Measurements from ENCODE around the gene DPF1.

DPF1 gene

DNA sequence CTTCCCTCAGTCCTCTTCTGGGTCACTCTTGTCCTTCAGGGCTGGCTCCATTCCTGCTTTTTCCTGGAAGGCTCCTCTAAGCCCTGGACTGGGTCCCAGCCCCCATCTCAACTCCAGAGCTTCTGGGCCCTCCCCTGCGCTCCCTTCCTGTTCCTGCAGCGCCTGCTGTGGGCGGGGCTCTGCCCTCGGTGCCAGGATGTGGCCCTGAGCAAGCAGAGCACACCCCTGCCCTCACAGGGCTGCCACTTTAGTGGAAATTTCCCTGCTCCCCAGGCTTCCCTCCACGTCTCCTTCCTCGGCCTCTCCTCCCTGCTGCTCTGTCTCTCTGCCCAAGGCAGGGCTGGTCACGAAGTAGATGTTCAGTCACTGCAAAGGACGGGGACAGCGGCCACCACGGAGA lies 28.8 kb downstream of the DPF1 start:
- no peak for FAIRE-seq

DNA sequence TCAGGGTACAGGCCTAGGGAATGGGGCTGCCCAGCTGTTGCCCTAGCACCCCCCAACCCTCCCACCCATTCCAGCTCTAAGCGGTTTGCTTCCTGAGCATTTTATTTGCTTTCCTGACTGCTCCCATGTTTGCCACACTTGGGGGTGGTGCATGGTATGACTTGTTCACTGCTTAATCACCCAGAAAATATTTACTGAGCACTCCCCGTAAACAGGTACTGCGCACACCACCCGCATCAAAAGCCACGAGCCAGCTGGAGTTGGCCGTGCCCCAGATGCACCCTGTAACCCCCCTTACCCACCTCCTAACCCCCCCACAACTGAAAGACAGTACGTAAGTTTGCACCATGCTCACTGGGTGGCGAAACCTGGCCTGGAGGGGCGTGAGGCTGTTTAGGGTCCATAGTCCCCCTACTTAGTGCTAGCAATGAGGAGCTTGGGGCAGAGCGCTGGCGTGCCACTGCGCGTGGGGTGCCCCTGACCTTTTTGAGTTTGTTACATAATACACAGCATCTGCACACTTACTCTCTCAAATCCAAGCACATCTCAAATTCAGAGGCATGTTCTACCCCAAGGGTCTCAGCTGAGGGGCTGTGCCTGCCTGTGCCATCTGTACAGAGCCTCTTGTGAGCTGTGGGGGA lies 29.8 kb downstream of the DPF1 start:
- no peak for FAIRE-seq

DNA sequence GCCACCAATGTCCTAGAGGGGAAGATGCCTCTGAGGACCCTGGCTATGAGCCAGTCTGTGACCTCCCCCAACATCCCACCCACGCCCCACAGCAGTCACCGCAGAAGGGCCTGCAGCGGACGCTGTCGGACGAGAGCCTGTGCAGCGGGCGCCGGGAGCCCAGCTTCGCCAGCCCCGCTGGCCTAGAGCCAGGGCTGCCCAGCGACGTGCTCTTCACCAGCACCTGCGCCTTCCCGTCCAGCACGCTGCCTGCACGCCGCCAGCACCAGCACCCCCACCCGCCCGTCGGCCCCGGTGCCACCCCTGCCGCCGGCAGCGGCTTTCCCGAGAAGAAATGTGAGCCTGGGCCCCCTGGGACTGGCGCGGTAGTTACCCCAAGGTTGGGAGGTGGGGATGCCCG lies 30.6 kb downstream of the DPF1 start:
- no peak for FAIRE-seq

DNA sequence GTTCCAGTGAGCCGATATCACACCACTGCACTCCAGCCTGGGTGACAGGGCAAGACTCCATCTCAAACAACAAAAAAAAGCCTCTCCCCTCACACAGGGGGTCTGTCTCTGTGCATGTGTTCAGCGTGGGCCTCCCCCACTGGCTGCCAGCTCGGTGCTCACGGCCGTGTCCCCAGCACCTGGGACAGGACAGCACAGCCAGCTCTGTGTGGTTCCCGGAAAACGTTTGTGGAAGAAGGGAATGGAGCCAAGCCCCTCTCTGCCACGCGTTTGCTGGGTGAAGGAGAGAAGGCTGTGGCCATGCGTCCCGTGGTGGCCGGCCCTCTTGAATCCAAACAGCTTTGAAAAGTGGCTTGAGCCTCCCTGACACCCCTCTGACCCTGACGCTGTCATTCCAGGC lies 32.3 kb downstream of the DPF1 start:
- FAIRE-seq, result no peak

DNA sequence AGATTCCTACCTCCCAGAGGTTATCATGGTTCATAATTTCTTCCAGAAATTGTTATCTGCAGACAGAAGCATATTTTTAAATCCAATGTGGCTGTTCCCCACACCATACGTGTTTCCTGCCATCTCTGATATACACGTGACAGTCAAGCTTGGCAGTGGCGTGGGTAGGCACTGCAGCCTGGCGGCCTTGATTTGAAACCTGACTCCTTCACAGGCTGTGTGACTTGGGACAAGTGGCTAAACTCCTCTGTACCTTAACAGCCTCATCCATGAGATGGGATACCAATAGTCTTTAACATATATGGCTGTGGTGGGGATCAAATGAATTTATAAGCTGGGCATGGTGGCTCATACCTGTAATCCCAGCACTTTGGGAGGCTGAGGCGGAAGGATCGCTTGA lies 33.2 kb downstream of the DPF1 start:
- FAIRE-seq, result no peak

DNA sequence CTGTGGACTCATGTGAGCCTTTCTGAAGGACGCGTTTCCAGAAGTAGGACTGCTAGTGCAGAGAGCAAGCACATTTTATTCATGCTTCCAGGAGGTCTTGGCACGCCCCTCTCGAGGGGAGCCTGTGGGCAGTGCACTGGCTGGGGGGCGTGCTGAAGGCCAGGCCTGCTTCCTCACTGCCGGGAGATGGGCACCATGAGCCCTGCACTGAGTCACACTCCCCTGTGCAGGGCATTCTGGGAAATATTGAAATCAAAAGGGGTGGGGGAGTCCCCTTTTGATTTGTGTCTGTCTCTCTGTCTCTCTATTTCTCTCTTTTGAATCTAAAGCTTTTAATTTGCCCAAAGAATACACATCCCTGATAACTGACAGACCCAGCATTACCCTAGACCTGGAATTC lies 34.0 kb downstream of the DPF1 start:
- FAIRE-seq, result no peak

DNA sequence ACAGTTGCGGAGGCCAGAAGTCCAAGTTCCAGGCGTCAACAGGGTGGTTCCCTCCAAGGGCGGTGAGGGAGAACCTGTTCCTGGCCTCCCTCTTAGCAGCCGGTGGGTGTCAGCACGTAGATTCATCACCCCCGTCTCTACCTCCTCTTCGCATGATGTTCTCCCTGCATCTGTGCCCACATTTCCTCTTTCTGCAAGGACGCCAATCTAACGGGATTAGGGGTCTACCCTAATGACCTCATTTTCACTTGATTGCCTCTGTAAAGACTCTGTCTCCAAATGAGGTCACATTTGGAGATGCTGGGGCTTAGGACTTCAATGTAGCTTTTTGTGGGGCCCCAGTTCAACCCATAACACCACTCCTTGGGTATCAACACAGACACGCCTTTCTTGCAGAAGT lies 38.5 kb downstream of the DPF1 start:
- no peak for FAIRE-seq

DNA sequence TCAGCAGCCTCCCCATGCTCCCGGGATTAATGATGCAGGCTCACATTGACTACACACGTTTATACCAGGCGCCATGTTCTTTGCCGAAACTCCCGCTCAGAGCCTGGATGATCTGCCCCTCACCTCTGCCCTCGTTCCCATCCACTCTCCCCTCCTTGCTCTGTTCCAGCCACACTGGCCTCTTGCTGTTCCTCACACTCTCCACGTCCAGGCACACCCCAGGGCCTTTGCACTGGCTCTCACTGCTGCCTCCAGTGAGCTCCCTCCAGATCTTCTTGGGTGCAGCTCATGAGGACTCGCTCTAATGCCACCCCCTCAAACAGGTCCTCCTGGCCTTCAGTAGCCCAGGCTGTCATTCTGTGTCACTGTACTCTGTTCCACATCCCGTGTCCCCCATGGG lies 39.2 kb downstream of the DPF1 start:
- FAIRE-seq, result no peak

DNA sequence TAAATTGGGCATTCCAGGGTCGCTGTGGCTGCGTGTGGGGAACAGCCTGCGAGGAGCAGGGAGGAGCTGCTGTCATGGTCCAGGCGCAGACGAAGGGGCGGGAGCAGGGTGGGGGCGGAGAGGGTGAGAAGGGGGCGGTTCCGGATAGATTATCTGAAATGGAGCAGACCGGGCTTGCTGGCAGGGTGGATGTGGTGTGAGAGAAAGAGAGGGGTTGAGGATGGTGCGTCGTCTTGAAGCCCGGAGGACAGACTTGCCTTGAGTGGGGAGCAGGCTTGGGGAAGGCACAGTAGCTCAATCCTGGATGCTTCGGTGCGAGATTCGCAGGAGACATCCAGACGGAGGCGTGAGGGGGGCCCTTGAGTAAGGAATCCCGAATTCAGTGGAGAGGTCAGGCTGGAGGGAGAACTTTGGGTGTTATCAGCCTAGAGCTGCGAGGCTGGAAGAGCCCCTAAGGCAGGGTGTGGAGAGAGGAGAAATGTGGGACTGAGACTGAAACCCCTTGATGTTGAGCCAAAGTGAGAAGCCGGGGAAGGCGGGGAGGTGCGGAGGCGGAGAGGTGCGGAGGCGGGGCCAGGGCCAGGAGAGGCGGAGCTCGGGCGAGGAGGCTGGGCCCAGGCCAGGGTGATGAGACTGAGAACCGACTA lies 40.6 kb downstream of the DPF1 start:
- FAIRE-seq, result no peak

DNA sequence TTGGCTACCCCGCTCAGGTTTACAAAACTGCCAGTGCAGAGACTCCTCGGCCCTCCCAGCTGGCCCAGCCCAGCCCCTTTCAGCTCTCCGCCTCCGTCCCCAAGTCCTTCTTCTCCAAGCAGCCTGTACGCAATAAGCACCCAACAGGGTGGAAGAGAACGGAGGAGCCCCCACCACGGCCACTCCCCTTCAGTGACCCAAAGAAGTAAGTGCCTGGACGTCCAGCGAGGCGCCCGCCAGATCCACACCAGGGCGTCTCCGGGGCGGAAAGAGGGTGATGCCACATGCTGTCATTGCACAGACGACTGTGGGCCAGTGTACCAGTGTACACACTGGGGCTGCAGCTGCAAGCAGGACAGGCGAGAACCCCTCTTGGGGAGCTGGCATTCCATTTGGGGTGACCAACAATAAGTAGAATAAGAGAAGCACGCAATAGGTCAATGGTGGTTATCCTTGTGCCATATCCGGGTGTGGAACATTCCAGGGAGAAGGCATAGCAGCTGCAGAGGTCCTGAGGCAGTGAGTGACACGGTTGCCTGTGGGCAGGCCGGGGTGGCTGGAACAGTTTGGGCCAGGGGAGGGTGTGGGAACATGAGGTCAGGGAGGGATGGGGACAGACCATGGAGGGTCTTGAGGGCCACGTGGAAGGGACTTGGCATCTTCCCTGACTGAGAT lies 41.3 kb downstream of the DPF1 start:
- no peak for FAIRE-seq

DNA sequence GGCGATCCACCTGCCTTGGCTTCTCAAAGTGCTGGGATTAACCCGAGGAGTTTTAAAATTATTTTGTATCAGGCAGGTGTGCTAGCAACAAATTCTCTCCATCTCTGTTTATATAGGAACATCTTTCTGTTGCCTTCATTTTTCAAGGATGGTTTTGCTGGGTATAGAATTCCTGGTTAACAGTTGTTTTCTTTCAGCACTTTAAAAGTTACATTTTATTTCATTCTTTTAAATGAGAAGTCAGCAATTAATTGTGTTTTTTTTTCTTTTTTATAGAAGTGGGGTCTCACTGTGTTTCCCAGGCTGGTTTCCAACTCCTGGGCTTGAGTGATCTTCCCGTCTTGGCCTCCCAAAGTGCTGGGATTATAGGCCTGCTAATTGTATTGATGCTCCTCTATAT lies 44.0 kb downstream of the DPF1 start:
- no peak for FAIRE-seq

DNA sequence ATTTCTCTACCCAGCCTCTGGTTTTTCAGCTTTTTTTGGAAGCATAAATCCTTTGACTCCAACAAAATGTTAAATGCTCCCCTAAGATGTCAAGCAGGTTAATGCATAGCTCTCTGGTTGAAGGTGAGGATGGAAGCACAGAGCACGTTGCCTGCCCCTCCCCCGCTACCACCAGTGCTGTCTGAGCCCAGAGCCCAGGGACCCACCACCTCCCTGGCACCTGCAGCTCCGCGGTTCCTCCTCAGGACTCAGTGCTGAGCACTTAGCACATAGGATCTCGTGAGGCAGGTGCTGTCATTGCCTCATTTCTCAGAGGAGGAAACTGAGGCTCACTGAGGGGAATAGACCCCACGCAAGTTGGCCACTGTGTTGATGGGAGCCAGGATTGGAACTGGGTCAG lies 48.6 kb downstream of the DPF1 start:
- FAIRE-seq, result no peak

DNA sequence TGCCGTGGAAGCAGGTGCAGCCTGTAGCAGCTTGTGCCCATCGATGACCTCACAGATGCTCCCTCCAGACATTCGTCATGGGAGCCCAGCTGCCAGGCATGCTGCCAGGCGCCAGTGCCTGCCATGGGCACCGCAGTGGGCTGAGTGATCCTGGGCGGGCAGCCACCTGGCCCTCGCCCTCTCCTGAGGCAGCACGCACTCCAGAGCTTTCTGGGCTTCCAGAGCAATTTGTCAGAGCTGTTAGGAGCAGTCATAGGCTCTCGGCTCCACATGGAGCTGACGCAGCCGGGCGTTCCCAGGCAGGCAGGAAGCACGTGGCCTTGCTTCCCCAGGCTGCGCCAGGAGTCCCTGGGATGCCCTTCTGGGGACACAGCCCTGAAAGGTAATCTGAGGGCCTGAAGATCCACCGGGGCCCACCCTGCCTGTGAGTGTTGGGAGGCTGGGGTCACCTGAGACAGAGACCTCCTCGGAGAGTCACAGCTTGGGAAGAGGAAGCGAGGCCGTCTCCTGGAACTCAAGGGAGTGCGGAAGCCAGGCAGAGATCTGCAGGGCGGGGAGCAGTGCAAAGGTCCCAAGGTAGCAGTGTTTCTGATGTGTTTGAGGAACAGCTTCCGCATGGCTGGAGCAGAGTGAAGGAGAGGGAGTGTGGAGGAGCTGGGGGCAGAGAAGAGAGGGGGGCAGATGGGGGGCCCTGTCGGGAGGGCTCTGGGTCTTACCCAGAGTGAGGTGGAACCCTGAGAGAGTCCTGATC lies 50.6 kb downstream of the DPF1 start:
- FAIRE-seq, result no peak

DNA sequence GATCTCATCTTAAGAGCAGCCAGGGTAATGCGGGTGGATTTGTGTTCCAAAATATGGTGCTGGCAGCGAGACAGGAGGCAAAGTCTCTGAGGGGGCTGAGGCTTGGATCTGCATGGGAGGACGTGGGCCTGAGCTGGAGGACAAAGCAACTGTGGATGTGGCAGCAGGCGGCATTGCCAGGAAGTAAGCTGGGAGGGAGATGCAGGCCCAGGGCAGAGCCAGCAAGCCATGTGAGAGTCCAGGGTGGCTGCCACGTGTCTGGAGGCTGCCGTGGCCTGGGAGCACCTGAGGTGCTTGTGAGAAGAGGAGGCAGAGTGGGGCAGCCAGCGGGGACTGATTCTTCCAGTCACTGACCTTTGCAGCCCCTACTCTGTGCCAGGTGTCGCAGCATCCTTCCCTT lies 52.0 kb downstream of the DPF1 start:
- no peak for FAIRE-seq

DNA sequence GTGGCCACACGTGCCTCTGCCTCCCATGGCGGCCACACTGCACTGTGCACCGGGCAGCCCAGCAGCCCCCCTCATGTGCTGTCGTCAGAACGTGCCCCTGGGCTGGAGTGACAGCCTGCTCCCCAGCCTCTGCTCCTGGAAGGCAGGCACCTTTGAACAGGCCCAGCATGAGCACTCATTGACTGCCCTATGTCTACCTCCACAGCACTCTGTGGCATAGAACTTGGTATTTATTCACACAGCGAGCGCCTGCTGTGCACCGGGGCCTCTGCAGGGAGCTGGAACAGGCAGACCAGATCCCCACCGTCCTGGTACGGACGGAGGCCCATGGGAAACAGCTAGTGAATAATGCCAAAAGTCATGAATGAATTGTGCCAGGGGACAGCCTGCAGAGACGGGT lies 53.7 kb downstream of the DPF1 start:
- no peak for FAIRE-seq

DNA sequence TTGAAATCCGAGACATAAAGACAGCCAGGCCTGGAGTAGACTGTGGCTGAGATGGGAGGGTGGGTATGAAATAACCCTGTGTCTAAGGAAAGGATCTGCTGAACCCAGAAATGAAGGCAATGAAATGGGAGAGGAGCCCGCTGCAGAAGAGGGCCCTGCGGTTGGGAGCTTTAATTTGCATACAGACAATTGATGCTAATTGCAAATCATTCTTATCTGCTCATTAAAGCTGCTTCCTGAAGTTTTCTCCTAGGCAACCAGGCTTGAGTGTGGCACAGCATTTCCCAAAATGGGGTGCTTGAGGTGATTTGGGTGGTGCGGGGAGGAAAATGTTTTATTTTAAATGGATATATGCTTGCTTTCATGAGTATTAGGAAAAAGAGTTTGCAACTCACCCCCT lies 55.4 kb downstream of the DPF1 start:
- FAIRE-seq, result no peak

DNA sequence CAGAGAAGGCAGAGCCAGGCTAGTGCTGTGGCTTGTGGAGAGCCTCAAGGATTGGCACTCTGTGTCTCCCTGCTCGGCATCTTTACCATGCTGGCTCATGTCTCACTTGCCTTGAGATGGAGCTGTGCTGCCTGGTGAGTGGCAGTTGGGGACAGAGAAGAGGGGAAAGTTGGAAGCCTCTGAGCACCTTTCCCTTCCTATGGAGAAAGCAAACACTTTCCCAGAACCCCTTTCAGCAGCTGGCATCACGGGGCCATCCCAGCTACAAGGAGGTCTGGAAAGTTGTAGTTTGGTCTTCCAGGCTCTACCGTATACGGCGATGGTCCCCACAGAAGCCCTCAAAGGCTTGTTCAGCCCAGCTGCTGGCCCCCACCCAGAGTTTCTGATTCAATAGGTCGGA lies 58.7 kb downstream of the DPF1 start:
- FAIRE-seq, result no peak

DNA sequence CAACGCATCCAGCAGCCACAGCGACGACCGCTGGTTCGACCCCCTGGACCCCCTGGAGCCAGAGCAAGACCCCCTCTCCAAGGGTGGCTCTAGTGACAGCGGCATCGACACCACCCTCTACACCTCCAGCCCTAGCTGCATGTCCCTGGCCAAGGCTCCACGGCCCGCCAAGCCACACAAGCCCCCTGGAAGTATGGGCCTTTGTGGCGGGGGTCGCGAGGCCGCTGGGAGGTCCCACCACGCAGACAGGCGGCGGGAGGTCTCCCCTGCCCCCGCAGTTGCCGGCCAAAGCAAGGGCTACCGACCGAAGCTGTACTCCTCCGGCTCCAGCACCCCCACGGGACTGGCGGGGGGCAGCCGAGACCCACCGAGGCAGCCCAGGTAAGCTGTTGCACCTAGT lies 59.5 kb downstream of the DPF1 start:
- no peak for FAIRE-seq

DNA sequence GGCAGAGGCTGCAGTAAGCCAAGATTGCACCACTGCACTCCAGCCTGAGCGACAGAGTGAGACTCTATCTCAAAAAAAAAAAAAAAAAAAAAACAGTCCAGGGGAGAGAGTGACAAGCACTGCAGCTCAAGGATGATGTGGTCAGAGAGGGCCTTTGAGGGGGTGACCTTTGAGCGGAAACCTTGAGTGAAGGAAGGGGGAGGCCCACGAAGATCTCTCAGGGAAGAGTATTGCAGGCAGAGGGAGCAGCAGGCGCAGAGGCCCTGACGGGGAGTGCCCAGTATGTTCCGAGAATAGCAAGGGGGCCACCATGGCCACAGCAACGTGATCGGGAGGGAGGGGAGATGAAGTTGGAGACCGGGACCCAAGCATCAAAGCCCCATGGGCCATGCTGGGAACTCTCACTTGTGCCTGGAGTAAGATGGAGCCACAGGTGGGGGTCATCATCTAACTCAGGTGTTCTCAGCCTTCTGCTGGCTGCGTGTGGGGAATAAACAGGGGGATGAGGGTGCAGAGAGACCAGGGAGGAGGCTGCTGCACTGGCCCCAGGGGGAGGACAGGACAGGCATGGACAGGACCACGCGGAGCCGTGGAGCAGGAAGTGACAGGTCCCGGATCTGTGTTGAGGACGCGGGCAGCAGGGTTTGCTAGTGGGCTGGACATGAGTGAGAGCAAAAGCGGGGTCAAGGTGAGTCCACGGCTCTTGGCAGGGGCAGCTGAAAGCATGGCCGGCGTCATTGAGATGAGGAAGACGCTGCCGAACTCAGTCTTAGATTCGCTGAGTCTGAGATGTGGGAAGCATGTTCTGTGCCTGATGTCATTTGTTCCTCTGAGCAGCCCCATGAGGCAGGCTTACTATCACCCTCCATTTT lies 60.4 kb downstream of the DPF1 start:
- FAIRE-seq, result no peak

DNA sequence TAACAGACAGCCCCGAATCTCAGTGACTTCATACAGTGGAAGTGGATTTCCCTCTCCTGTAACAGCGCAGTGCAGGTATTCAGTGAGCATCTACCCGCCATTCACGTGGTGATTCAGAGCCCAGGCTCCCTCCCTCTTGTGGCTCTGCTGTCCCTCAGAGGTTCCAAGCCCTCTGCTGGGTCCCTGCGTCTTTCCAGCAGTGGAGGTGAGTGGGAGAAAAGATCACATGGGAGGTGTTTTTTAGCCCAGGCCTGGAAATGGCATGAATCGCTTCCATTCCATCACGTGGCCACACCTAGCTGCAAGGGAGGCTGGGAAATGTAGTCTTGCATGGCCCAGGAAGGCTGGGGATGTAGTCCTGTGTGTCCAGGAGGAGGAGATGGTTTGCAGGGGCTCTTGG lies 61.4 kb downstream of the DPF1 start:
- FAIRE-seq, result no peak

DNA sequence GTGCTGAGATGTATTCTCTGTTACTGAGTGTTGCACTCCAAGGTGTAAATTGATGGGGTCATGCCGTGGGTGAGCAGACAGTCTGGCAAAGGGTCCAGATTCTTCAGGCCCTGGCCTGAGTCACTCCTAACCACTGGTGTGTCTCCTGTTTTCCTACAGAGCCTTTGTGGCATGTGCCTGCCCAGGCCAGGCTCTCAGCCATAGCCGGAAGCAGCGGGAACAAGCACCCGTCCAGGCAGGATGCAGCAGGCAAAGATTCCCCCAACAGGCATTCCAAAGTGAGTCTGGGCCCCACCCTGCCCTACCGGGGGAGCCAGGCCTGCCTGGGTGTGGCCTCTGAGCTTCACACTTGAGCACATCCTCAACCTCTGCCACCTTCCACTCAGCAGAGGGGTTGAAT lies 61.9 kb downstream of the DPF1 start:
- FAIRE-seq, result no peak
